ENCODE data around the gene OTUD3. TPM values are rescaled to one million over a fixed set of nuclear protein-coding genes. Genes with fewer than 3 reads are reported as not detected.
"Not testable (repeated sequence)": the region's sequence is repeated elsewhere in the genome, so short reads cannot be mapped to it uniquely, and the experiment has no call there.

OTUD3 gene
- total RNA-seq, 1 donor from 2014 or later: 3.4 TPM

- no peak for ATAC-seq
- intact Hi-C loops (cut with DNase I): no loop called here
- DNase-seq (ENCODE audit: missing footprints): no peak
Observed at GRCh38 chr1:19901653-19902052, 19.5 kb downstream of the OTUD3 start.

GRCh38 chr1:19903621-19904020 is 21.4 kb downstream of the OTUD3 start:
- no peak for ATAC-seq

GRCh38 chr1:19907456-19907855 is 25.3 kb downstream of the OTUD3 start:
- intact Hi-C loops (cut with DNase I): no loop called here
- DNase-seq (ENCODE audit: missing footprints) (no peak), ATAC-seq (no peak)

More at GRCh38 chr1:19903621-19904020, 21.4 kb downstream of the OTUD3 start:
- no peak for DNase-seq (ENCODE audit: missing footprints)
- intact Hi-C loops (cut with DNase I): no loop called here

- intact Hi-C loops (cut with DNase I): no loop called here
- DNase-seq (ENCODE audit: missing footprints) (no peak), ATAC-seq (no peak)
Observed at GRCh38 chr1:19909392-19909791, 27.2 kb downstream of the OTUD3 start.

GRCh38 chr1:19909971-19910370 is 27.8 kb downstream of the OTUD3 start:
- ATAC-seq (no peak), DNase-seq (ENCODE audit: missing footprints) (no peak)
- intact Hi-C loops (cut with DNase I): no loop called here

- intact Hi-C loops (cut with DNase I): no loop called here
- DNase-seq (ENCODE audit: missing footprints) (no peak), ATAC-seq (no peak)
Observed at GRCh38 chr1:19910650-19911049, 28.5 kb downstream of the OTUD3 start.

- intact Hi-C loops (cut with DNase I): loop anchor here (1.0 to 2.0 kb wide), 3 partner anchors 183 to 577 kb away; no protein-coding TSS in a partner anchor
- ATAC-seq (peak; percentile 77), DNase-seq (ENCODE audit: missing footprints) (peak; percentile 82)
Observed at GRCh38 chr1:19918057-19918456, 35.9 kb downstream of the OTUD3 start.

- ATAC-seq (no peak), DNase-seq (ENCODE audit: missing footprints) (no peak)
- intact Hi-C loops (cut with DNase I): no loop called here
Observed at GRCh38 chr1:19920132-19920710, 38.0 kb downstream of the OTUD3 start.

GRCh38 chr1:19921310-19921709 is 39.1 kb downstream of the OTUD3 start:
- ATAC-seq (no peak), DNase-seq (ENCODE audit: missing footprints) (no peak)
- intact Hi-C loops (cut with DNase I): no loop called here

GRCh38 chr1:19922015-19922688 is 40.0 kb downstream of the OTUD3 start:
- ATAC-seq: no peak
- intact Hi-C loops (cut with DNase I): no loop called here
- DNase-seq (ENCODE audit: missing footprints): no peak

GRCh38 chr1:19923137-19923952 is 41.1 kb downstream of the OTUD3 start, which contains the start of gene PLA2G2E:
Gene PLA2G2E (minus strand): TSS chr1:19923617. CDS start chr1:19923559, 58 bp downstream.
- DNase-seq (ENCODE audit: missing footprints): no peak
- intact Hi-C loops (cut with DNase I): no loop called here
- ATAC-seq: no peak

GRCh38 chr1:19923953-19924346 is 41.8 kb downstream of the OTUD3 start:
- DNase-seq (ENCODE audit: missing footprints): no peak
- ATAC-seq: no peak
- intact Hi-C loops (cut with DNase I): no loop called here

- ATAC-seq: no peak
- no peak for DNase-seq (ENCODE audit: missing footprints)
- intact Hi-C loops (cut with DNase I): no loop called here
Observed at GRCh38 chr1:19925342-19926070, 43.3 kb downstream of the OTUD3 start.

GRCh38 chr1:19926296-19927129 is 44.3 kb downstream of the OTUD3 start:
- DNase-seq (ENCODE audit: missing footprints) (no peak), ATAC-seq (no peak)
- intact Hi-C loops (cut with DNase I): no loop called here

- DNase-seq (ENCODE audit: missing footprints); intact Hi-C loops (cut with DNase I); ATAC-seq: not testable (repeated sequence)
Observed at GRCh38 chr1:19927130-19927421, 44.9 kb downstream of the OTUD3 start.

GRCh38 chr1:19932866-19933265 is 50.7 kb downstream of the OTUD3 start:
- DNase-seq (ENCODE audit: missing footprints): no peak
- intact Hi-C loops (cut with DNase I): no loop called here
- ATAC-seq: no peak

GRCh38 chr1:19934336-19934735 is 52.1 kb downstream of the OTUD3 start:
- DNase-seq (ENCODE audit: missing footprints): no peak
- intact Hi-C loops (cut with DNase I): no loop called here
- ATAC-seq: no peak

- intact Hi-C loops (cut with DNase I): no loop called here
- ATAC-seq (no peak), DNase-seq (ENCODE audit: missing footprints) (no peak)
Observed at GRCh38 chr1:19936061-19936750, 54.0 kb downstream of the OTUD3 start.
